HEK293 (cell line): Measurements from ENCODE around the gene ST3GAL2.

Experiments used
- CTCF ChIA-PET: fragments of 350-600 bp; formaldehyde crosslinking; extraction: SDS; loops from one replicate; lab custom pipeline; 2021; ENCODE audit warnings: antibody characterized with exemption; lab: Yijun Ruan, JAX
- POLR2A ChIA-PET: fragments of 300-600 bp; formaldehyde crosslinking; extraction: SDS; loops from one replicate; lab custom pipeline; 2020; ENCODE audit warnings: antibody characterized with exemption, inconsistent platforms; lab: Yijun Ruan, JAX
- H3K27ac ChIP-seq: fragments of 200-500 bp; sonication (Bioruptor generic); 2 replicates; pipeline ENCODE4 v1.5.1; 2014; ENCODE audit warnings: low read depth, low read length, control low read depth, inconsistent platforms; ENCODE audit errors: extremely low read depth
- H3K36me3 ChIP-seq, 2 experiments: fragments of 200-500 bp in 1 of 2; sonication (Bioruptor generic) in 1 of 2; 1 replicate in 1 of 2; 2 replicates in 1 of 2; pipeline ENCODE4 v1.5.1; 2014 to 2017; ENCODE audit warnings: inconsistent platforms in 2 of 2, low read length in 2 of 2; ENCODE audit not compliant: control insufficient read depth in 2 of 2, insufficient read depth in 1 of 2
- H3K4me1 ChIP-seq: fragments of 200-500 bp; sonication (Bioruptor generic); 2 replicates; pipeline ENCODE4 v1.5.1; 2014; ENCODE audit warnings: mild to moderate bottlenecking, low read length, inconsistent platforms; ENCODE audit not compliant: control insufficient read depth, insufficient read depth
- H3K4me3 ChIP-seq: 2 replicates; pipeline ENCODE4 v1.5.1; 2011; ENCODE audit warnings: low read depth, mild to moderate bottlenecking, control low read depth, low read length, moderate library complexity
- H3K9me3 ChIP-seq: fragments of 200-500 bp; sonication (Bioruptor generic); 2 replicates; pipeline ENCODE4 v1.5.1; 2014; ENCODE audit warnings: low read depth, low read length, inconsistent platforms; ENCODE audit not compliant: control insufficient read depth, insufficient read depth
- BCL11B ChIP-seq: fragments of 450-650 bp; formaldehyde crosslinking; IDR thresholded peaks from 2 replicates; pipeline ENCODE4 v1.5.1; 2016; ENCODE audit warnings: low read depth, missing biosample characterization, missing genetic modification characterization
- EGR2 ChIP-seq: fragments of 450-650 bp; formaldehyde crosslinking; IDR thresholded peaks from 2 replicates; pipeline ENCODE4 v1.5.1; 2016; ENCODE audit warnings: low read depth, missing biosample characterization, missing genetic modification characterization
- GLIS1 ChIP-seq: fragments of 450-650 bp; formaldehyde crosslinking; IDR thresholded peaks from 2 replicates; pipeline ENCODE4 v1.5.1; 2016; ENCODE audit warnings: missing biosample characterization, missing genetic modification characterization
- HIC1 ChIP-seq: fragments of 450-650 bp; formaldehyde crosslinking; IDR thresholded peaks from 2 replicates; pipeline ENCODE4 v1.5.1; 2016; ENCODE audit warnings: missing biosample characterization, missing genetic modification characterization
- SCRT1 ChIP-seq: fragments of 450-650 bp; formaldehyde crosslinking; IDR thresholded peaks from 2 replicates; pipeline ENCODE4 v1.5.1; 2016; ENCODE audit warnings: missing biosample characterization, missing genetic modification characterization, borderline replicate concordance
- SCRT2 ChIP-seq: fragments of 450-650 bp; formaldehyde crosslinking; IDR thresholded peaks from 2 replicates; pipeline ENCODE4 v1.5.1; 2016; ENCODE audit warnings: missing biosample characterization, missing genetic modification characterization
- WT1 ChIP-seq: fragments of 450-650 bp; formaldehyde crosslinking; IDR thresholded peaks from 2 replicates; pipeline ENCODE4 v1.5.1; 2016; ENCODE audit warnings: missing biosample characterization, missing genetic modification characterization
- ZBTB20 ChIP-seq: fragments of 450-650 bp; formaldehyde crosslinking; IDR thresholded peaks from 2 replicates; pipeline ENCODE4 v1.5.1; 2016; ENCODE audit warnings: missing biosample characterization, missing genetic modification characterization
- ZBTB48 ChIP-seq: fragments of 450-650 bp; formaldehyde crosslinking; IDR thresholded peaks from 2 replicates; pipeline ENCODE4 v1.5.1; 2016; ENCODE audit warnings: missing biosample characterization, missing genetic modification characterization
- ZBTB6 ChIP-seq: fragments of 450-650 bp; formaldehyde crosslinking; IDR thresholded peaks from 2 replicates; pipeline ENCODE4 v1.5.1; 2017; ENCODE audit warnings: missing biosample characterization, missing genetic modification characterization
- ZFHX2 ChIP-seq: fragments of 450-650 bp; formaldehyde crosslinking; conservative IDR thresholded peaks from 2 replicates; pipeline ENCODE4 v1.5.1; 2016; ENCODE audit warnings: missing biosample characterization, missing genetic modification characterization
- ZNF121 ChIP-seq: fragments of 450-650 bp; formaldehyde crosslinking; IDR thresholded peaks from 2 replicates; pipeline ENCODE4 v1.5.1; 2016; ENCODE audit warnings: missing biosample characterization, missing genetic modification characterization
- ZNF146 ChIP-seq: fragments of 450-650 bp; formaldehyde crosslinking; IDR thresholded peaks from 2 replicates; pipeline ENCODE4 v1.5.1; 2016; ENCODE audit warnings: missing biosample characterization, missing genetic modification characterization
- ZNF175 ChIP-seq: fragments of 450-650 bp; formaldehyde crosslinking; IDR thresholded peaks from 2 replicates; pipeline ENCODE4 v1.5.1; 2016; ENCODE audit warnings: missing biosample characterization, missing genetic modification characterization
- ZNF335 ChIP-seq: fragments of 450-650 bp; formaldehyde crosslinking; conservative IDR thresholded peaks from 2 replicates; pipeline ENCODE4 v1.5.1; 2016; ENCODE audit warnings: missing biosample characterization, missing genetic modification characterization
- ZNF398 ChIP-seq: fragments of 450-650 bp; formaldehyde crosslinking; IDR thresholded peaks from 2 replicates; pipeline ENCODE4 v1.5.1; 2017; ENCODE audit warnings: missing biosample characterization, missing genetic modification characterization
- ZNF48 ChIP-seq: fragments of 450-650 bp; formaldehyde crosslinking; IDR thresholded peaks from 2 replicates; pipeline ENCODE4 v1.5.1; 2016; ENCODE audit warnings: missing biosample characterization, missing genetic modification characterization
- ZNF571 ChIP-seq: fragments of 450-650 bp; formaldehyde crosslinking; IDR thresholded peaks from 2 replicates; pipeline ENCODE4 v1.5.0; 2017; ENCODE audit warnings: missing biosample characterization, missing genetic modification characterization
- ZNF626 ChIP-seq: fragments of 450-650 bp; sonication (Bioruptor Pico); formaldehyde crosslinking; IDR thresholded peaks from 2 replicates; pipeline ENCODE4 v1.5.1; 2018; ENCODE audit warnings: missing biosample characterization, missing genetic modification characterization, inconsistent platforms
- ZNF629 ChIP-seq: fragments of 450-650 bp; formaldehyde crosslinking; IDR thresholded peaks from 2 replicates; pipeline ENCODE4 v1.5.1; 2017; ENCODE audit warnings: missing biosample characterization, missing genetic modification characterization
- ZNF791 ChIP-seq: fragments of 450-650 bp; formaldehyde crosslinking; IDR thresholded peaks from 2 replicates; pipeline ENCODE4 v1.5.1; 2016; ENCODE audit warnings: missing biosample characterization, missing genetic modification characterization
- TF ChIP-seq, protein P1 (sequence below): fragments of 450-650 bp; formaldehyde crosslinking; IDR thresholded peaks from 2 replicates; pipeline ENCODE4 v1.5.1; 2016; ENCODE audit warnings: missing biosample characterization, missing genetic modification characterization
- TF ChIP-seq, protein P2 (sequence below): fragments of 450-650 bp; formaldehyde crosslinking; optimal IDR thresholded peaks from 2 replicates; pipeline ENCODE3; 2016; ENCODE audit warnings: missing biosample characterization, mild to moderate bottlenecking, missing genetic modification characterization
- TF ChIP-seq, protein P3 (sequence below): fragments of 450-650 bp; formaldehyde crosslinking; IDR thresholded peaks from 2 replicates; pipeline ENCODE4 v1.5.1; 2016; ENCODE audit warnings: missing biosample characterization, missing genetic modification characterization

ST3GAL2 gene

DNA sequence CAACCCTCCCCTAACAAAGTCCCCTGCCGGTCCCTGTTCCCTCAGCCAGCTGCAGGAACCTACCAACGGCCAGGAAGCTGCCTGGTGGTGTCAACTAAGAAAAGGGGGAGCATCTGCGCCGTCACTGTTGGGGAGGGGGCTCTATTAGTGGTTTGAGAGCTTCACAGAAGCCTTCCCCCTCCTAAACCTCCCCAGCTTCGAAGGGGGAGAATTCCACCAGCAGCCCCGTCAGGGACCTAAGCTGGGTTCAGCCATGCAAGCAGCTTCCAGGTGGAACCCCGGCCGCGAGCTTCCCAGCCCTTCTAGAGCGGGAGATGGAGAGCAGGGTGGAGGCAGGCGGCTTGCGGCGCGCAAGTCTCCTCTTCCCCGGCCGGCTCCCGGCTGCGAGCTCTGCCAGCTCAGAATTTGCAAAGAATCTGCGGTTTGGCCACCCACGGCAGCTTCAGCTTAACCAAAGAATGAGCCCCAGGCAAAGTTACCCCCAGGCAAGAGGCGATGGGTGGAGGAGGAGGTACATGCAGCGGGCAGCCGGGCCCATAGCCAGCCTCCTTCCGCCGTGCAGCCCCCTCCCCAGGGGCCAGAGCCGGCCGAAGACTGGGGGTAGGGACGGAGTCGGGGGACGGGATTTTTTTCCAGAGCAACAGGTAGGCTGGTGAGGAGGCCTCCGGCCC, 58.5 kb downstream of the ST3GAL2 start:
- H3K27ac ChIP-seq: peak overlapping the region; percentile 88
- TF ChIP-seq ZNF626: no peak
- TF ChIP-seq ZNF398 (tag by site-specific recombination): peak; percentile 97
- TF ChIP-seq, protein P1, sequence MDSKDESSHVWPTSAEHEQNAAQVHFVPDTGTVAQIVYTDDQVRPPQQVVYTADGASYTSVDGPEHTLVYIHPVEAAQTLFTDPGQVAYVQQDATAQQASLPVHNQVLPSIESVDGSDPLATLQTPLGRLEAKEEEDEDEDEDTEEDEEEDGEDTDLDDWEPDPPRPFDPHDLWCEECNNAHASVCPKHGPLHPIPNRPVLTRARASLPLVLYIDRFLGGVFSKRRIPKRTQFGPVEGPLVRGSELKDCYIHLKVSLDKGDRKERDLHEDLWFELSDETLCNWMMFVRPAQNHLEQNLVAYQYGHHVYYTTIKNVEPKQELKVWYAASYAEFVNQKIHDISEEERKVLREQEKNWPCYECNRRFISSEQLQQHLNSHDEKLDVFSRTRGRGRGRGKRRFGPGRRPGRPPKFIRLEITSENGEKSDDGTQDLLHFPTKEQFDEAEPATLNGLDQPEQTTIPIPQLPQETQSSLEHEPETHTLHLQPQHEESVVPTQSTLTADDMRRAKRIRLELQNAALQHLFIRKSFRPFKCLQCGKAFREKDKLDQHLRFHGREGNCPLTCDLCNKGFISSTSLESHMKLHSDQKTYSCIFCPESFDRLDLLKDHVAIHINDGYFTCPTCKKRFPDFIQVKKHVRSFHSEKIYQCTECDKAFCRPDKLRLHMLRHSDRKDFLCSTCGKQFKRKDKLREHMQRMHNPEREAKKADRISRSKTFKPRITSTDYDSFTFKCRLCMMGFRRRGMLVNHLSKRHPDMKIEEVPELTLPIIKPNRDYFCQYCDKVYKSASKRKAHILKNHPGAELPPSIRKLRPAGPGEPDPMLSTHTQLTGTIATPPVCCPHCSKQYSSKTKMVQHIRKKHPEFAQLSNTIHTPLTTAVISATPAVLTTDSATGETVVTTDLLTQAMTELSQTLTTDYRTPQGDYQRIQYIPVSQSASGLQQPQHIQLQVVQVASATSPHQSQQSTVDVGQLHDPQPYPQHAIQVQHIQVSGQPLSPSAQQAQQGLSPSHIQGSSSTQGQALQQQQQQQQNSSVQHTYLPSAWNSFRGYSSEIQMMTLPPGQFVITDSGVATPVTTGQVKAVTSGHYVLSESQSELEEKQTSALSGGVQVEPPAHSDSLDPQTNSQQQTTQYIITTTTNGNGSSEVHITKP (tag by site-specific recombination): peak; percentile 8
- TF ChIP-seq GLIS1 (tag by site-specific recombination): peak; percentile 79
- peak; percentile 89 for TF ChIP-seq ZBTB6 (tag by site-specific recombination)
- peak; percentile 97; the same call in 1 of the 2 replicates for TF ChIP-seq SCRT1 (tag by site-specific recombination)
- TF ChIP-seq ZNF121 (tag by site-specific recombination): no peak
- peak; percentile 47; the same call in 1 of the 2 replicates for TF ChIP-seq ZNF629
- TF ChIP-seq ZNF146 (tag by site-specific recombination): no peak
- TF ChIP-seq, protein P2, sequence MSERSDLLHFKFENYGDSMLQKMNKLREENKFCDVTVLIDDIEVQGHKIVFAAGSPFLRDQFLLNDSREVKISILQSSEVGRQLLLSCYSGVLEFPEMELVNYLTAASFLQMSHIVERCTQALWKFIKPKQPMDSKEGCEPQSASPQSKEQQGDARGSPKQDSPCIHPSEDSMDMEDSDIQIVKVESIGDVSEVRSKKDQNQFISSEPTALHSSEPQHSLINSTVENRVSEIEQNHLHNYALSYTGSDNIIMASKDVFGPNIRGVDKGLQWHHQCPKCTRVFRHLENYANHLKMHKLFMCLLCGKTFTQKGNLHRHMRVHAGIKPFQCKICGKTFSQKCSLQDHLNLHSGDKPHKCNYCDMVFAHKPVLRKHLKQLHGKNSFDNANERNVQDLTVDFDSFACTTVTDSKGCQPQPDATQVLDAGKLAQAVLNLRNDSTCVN (tag by site-specific recombination): peak; percentile 20
- no peak for TF ChIP-seq ZNF791 (tag by site-specific recombination)
- no peak for TF ChIP-seq ZNF571 (tag by site-specific recombination)
- TF ChIP-seq SCRT2 (tag by site-specific recombination): peak; percentile 100
- TF ChIP-seq ZNF48 (tag by site-specific recombination): no peak
- TF ChIP-seq ZNF335 (tag by site-specific recombination): peak; percentile 58; the same call in 1 of the 2 replicates
- TF ChIP-seq, protein P3, sequence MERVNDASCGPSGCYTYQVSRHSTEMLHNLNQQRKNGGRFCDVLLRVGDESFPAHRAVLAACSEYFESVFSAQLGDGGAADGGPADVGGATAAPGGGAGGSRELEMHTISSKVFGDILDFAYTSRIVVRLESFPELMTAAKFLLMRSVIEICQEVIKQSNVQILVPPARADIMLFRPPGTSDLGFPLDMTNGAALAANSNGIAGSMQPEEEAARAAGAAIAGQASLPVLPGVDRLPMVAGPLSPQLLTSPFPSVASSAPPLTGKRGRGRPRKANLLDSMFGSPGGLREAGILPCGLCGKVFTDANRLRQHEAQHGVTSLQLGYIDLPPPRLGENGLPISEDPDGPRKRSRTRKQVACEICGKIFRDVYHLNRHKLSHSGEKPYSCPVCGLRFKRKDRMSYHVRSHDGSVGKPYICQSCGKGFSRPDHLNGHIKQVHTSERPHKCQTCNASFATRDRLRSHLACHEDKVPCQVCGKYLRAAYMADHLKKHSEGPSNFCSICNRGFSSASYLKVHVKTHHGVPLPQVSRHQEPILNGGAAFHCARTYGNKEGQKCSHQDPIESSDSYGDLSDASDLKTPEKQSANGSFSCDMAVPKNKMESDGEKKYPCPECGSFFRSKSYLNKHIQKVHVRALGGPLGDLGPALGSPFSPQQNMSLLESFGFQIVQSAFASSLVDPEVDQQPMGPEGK: peak; percentile 87; the same call in 1 of the 2 replicates
- TF ChIP-seq ZBTB20 (tag by site-specific recombination): peak; percentile 80
- TF ChIP-seq ZNF175 (tag by site-specific recombination): no peak
- TF ChIP-seq WT1 (tag by site-specific recombination): no peak
- TF ChIP-seq EGR2 (tag by site-specific recombination): peak; percentile 67; the same call in 1 of the 2 replicates
- TF ChIP-seq ZFHX2 (tag by site-specific recombination): peak; percentile 55
- peak; percentile 46; the same call in 1 of the 2 replicates for TF ChIP-seq HIC1 (tag by site-specific recombination)
- peak; percentile 23 for TF ChIP-seq ZBTB48 (tag by site-specific recombination)
- peak; percentile 14; the same call in 1 of the 2 replicates for TF ChIP-seq BCL11B (tag by site-specific recombination)
- TF ChIP-seq, all 188 proteins: peak for 16
- Histone ChIP-seq H3K4me3 (peak overlapping the region; percentile 57), H3K4me1 (peaks cover 3% of the 10 kb centered on the region; the same call in 1 of the 2 replicates), H3K36me3 (peaks cover 17 to 30% of the 10 kb centered on the region in 2 experiments), H3K9me3 (no peaks in the 10 kb centered on the region)
- ChIA-PET CTCF (interaction anchor here (1.1 to 1.3 kb wide), 2 partner anchors 57 to 142 kb away, joined by 3 to 4 read pairs; no protein-coding TSS in a partner anchor), POLR2A (interaction anchor here (0.6 to 3.7 kb wide), 23 partner anchors 11 to 289 kb away, joined by 3 to 42 read pairs (median 6); partner anchors contain the start of genes AARS1, COG4, DDX19A and FCSK)
